ENCODE data around the gene SLC6A12.
"Not testable (repeated sequence)": the region's sequence is repeated elsewhere in the genome, so short reads cannot be mapped to it uniquely, and the experiment has no call there.

Gene SLC6A12

GRCh38 chr12:234019-234418, 20.1 kb upstream of the SLC6A12 start:
- DNase-seq: no peak

DNA sequence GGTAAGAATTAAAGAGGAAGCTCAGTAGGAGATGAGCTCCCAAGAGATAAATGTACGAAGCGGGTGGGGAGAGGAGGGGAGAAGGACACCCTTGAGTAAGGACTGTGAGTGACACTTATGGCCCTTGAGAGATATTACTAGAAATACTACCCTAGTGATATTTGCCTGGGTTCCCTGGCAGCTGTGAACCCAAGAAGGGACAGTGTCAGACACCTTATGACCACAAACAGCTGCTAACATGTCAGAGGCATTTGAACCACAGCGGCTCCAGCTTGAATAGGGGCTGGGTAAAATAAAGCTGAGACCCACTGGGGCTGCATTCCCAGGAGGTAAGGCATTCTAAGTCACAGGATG, 19.6 kb upstream of the SLC6A12 start:
- no peak for DNase-seq

DNA sequence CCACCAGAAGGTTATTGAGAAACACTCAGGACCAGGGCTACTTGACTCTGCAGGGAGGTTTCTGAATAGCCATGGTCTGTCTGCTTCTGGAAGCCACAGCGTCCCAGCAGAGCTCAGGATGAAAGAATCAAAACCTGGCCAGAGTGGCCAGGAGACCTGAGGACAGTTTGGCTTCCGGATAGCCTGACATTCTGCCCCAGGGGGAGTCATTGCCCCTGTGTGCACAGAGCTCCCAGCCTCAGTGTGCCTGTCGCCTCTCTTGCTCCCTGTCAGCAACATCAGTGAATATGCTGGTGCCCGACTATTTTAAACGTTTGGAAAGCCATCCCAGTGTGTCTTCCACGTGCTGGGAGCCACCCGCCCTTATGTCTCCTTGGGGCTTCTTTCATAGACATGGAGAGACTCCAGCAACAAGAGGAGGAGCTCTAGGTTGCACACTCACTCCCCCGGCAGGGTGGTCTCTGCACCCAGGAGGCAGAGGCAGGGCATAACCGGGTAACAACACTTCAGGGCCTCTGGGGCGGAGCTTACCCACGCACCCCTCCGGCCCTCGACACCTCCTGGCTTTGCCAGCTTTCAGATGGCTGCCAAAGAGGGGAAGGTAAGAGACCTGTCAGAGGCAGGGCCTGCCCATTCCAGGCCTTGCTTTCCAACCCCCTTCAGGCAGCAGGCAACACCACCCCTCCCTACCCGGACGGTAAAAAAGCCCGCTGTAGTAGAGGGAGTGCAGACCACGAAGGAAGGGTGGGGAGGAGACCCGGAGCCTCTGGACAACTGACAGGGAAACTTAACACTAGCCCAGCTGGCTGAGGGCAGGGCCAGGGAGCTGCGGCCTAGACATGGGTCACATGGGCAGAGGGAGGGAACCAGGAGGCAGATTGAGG, 19.0 kb upstream of the SLC6A12 start:
- DNase-seq: no peak

GRCh38 chr12:230925-231671, 17.1 kb upstream of the SLC6A12 start:
- DNase-seq: no peak

GRCh38 chr12:229441-230191, 15.7 kb upstream of the SLC6A12 start:
- DNase-seq: no peak

DNA sequence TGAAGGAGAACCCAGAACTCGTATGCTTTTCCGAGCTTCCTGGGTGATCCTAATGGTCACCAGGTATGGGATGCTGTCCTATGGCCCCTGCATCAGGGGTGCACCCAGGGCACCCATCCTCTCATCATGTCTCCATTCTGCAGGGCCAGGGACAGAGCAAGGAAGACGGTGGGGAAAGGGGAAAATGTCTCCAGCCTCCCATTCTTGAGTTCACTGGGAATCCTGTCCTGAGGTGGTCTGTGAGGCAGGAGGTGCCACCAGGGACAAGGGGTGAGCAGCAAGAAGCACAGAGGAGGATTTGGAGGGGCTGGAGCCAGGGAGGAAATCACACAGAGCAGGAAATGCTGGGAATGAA, 14.9 kb upstream of the SLC6A12 start:
- no peak for DNase-seq

DNA sequence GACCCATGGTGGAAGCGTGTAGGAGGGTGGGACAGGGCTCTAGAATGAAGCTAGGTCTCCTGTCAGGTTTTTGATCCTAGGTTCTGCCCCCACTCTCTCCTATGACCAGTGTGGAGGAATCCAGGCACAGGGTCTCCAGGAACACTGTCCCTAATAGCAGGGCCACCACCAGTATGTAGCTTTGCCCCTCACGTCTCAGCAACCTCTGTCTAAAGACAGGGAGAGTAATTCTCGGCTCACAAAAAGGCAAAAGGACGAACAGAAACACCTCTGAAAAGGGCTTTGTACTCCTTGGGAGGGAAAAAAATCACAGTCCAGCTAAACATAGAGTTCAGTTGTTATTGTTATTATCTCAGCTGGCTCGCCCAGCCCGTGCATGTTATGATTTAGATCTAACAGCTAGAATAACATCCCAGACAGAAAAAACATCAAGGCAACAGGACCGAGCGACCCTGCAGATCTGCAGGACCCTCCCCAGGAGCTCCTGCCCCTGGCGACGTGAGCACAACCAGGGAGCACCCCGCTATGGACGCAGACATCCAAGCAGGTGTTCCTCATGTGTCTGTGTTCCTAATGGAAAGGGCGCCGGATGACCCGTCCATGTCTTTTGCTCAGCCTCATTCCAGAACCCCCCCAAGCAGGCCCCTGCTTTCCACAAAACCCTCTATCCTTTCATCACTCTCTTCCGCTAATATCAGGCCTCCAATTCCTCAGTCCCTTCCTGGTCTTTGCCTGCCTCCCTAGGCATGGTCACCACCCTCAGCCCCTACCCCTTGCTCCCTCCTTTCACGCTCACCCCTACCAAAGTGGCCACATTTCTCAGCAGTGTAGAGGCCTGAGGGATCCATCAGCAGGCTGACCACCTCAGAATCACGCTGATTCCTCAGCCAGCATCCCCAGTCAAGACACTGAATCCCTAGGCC, 14.2 kb upstream of the SLC6A12 start:
- no peak for DNase-seq

- DNase-seq: no peak
Measured at GRCh38 chr12:227286-227915, 13.4 kb upstream of the SLC6A12 start.

- no peak for DNase-seq
Measured at GRCh38 chr12:226401-226800, 12.4 kb upstream of the SLC6A12 start.

- no peak for DNase-seq
Measured at GRCh38 chr12:225012-225411, 11.1 kb upstream of the SLC6A12 start.

- no peak for DNase-seq
Measured at GRCh38 chr12:224330-224729, 10.4 kb upstream of the SLC6A12 start.

GRCh38 chr12:223841-224240, 9.9 kb upstream of the SLC6A12 start:
- DNase-seq: no peak

DNA sequence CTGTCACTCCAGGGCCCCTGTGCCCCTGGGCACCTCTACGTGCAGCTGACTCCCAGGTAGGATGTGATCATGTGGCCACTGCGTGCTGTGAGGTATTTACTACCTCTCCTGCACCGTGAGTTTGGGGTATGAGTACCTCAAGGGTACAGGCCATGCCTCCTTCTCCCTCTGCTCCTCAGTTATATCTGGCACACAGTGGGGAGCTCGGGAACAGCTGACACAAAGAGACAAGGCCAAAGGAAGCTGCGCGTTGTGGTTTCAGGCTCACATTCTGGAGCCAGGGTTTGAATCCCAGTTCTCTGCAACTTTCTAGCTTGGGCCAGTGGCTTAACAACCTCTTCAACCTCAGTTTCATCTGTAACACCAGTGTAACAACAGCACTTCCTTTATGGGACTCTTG, 7.8 kb upstream of the SLC6A12 start:
- DNase-seq: no peak

GRCh38 chr12:220946-221550, 7.1 kb upstream of the SLC6A12 start:
- DNase-seq: no peak

DNA sequence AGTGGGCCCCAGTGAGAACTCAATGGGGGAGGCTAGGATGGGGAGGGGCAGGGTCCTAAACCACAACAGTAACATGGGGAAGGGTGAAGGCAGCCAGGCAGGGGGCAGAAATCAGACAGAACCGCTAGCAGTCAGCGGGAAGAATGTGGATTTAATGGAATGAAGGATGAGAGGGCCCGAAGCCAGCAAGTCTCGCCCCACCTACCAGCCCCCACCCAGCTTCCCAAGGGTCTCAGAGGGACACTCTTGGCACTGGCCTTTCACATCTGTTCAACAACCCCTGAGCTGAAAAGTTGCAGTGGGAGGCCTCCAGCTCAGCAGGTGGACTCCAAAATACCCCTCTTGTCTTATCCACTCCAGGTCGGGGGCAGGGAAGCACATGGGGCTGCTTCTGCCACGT, 6.5 kb upstream of the SLC6A12 start:
- no peak for DNase-seq

GRCh38 chr12:219891-220352, 6.0 kb upstream of the SLC6A12 start:
- peak; percentile 70 for DNase-seq

- no peak for DNase-seq
Measured at GRCh38 chr12:218728-219590, 5.0 kb upstream of the SLC6A12 start.

GRCh38 chr12:218221-218620, 4.3 kb upstream of the SLC6A12 start:
- DNase-seq: no peak

DNA sequence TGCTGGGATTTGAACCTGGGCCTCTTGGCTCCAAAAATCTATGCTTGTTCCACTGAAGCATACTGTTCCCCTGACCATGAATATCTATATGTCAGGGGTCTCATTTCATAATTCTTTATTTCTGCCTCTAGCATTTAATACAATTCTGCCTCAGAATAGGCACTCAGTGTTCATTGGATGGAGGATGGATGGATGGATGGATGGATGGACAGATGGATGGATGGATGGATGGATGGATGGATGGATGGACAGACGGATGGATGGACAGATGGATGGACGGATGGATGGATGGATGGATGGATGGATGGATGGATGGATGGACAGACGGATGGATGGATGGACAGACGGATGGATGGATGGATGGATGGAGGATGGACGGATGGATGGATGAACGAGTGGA, 3.1 kb upstream of the SLC6A12 start:
- DNase-seq: not testable (repeated sequence)

DNA sequence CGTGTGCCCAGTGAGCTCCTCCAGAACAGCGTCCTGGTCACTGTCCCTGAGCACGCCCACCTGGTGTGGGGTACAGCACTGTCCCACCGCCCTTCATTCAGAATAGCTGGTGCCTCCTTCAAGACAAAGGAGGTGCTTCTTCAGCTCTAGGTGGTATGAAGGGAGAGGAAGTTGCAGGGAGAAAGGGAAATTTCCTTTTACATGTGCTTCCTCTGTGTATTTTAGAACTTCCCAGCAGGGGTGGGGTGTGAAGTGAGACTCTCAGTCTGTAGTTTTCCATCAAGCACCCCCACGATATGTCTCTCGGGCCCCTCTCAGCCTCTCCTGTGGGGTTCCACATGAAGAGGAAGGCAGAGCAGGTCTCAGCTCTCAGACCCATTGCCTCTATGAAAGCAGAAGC, 1.2 kb upstream of the SLC6A12 start:
- DNase-seq: no peak

GRCh38 chr12:213527-213932, 427 bp downstream of the SLC6A12 start:
- no peak for DNase-seq

Data from NCI-H226 (cell line).